ENCODE data around the gene LRP11.

The LRP11 gene

DNA sequence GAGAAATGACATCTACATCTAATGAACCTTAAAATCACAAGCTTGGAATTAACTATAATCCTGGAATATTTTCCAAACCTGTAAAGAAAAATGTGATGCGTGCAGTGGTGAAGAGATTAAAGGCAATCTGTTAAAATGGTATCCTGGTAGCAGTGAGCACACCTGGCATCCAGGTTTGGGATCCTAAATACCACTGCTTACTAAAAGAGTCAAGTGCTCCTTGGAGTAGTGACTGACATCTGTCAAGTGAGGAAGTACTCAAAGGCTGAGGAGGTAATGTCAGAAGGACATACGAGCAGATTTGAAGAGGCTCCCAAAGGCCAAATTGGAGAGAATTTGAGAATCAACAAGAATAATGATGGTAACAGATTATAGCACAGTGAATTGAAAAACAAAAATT, 81.8 kb downstream of the LRP11 start:
- DNase-seq (ENCODE audit: low spot score): no peak
- H3K27ac ChIP-seq: no peak overlapping the region
- no peak for TF ChIP-seq CTCF (IDR thresholded peaks at IDR 0.05)
- no peak overlapping the region for H3K4me3 ChIP-seq

DNA sequence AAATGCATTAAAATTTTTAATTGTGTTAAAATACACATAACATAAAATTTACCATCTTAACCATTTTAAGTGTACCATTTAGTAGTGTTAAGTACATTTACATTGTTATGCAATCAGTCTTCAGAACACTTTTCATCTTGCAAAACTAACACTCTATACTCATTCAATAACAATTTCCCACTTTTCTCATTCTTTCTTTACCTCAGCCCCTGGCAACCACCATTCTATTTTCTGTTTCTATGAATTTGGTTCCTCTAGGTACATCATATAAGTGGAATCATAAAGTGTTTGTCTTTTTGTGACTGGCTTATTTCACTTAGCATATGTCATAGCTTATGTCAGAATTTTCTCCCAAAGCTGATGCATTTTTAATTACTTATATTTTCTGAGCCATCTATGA, 82.4 kb downstream of the LRP11 start:
- no peak for TF ChIP-seq CTCF (IDR thresholded peaks at IDR 0.05)

DNA sequence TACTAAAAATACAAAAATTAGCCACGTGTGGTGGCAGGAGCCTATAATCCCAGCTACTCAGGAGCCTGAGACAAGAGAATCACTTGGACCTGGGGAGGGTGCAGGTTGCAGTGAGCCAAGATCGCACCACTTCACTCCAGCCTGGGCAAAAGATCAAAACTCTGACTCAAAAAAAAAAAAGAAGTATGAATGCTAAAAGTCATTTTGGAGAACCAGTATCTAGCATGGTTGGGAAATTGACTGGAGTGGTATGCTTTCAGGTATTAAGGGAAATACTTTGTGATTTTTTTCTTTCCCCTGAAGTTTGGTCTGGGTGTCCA, 84.6 kb downstream of the LRP11 start:
- no peak for DNase-seq (ENCODE audit: low spot score)
- no peak overlapping the region for H3K27ac ChIP-seq

More for the DNA sequence above, 82.4 kb downstream of the LRP11 start:
- DNase-seq (ENCODE audit: low spot score): no peak
- no peak overlapping the region for H3K27ac ChIP-seq
- no peak overlapping the region for H3K4me3 ChIP-seq

DNA sequence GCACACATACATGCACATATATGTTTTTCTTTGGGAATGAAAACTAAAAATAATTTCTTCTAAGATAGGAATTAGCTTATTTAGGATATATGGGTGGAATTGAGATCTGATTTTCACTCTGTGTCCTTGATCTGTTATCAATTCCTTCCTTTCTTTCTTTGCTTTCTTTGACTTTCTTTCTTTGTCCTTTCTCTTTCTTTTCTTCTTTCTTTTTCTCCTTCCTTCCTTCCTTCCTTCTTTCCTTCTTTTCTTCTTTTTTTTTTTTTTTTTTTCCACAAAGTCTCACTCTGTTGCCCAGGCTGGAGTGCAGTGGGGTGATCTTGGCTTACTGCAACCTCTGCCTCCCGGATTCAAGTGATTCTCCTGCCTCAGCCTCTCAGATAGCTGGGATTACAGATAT, 86.5 kb downstream of the LRP11 start:
- no peak for DNase-seq (ENCODE audit: low spot score)
- no peak overlapping the region for H3K4me3 ChIP-seq
- no peak for TF ChIP-seq CTCF (IDR thresholded peaks at IDR 0.05)
- H3K27ac ChIP-seq: no peak overlapping the region

More for the DNA sequence above, 84.6 kb downstream of the LRP11 start:
- TF ChIP-seq CTCF (IDR thresholded peaks at IDR 0.05): no peak
- H3K4me3 ChIP-seq: no peak overlapping the region

DNA sequence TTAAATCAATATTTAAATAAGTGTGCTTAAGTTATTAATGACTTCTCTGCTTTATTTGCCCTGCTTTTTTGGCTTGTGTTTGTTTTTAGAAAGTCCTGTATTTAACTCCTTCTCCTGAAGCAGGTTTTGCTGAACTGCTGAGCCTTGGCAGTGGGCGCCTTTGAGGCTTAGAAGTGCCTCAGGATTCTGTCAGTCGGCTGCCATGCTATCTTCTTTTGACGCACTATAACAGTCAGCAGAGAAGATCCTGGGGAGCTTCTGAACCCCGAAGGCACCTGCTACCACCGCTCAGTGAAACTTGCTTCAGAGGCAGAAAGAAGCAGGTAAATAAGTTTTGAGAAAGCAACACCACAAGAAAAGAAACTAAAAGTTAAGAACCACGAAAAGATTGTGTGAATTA, 92.2 kb downstream of the LRP11 start:
- Histone ChIP-seq H3K27ac (no peak overlapping the region), H3K4me3 (no peak overlapping the region)
- no peak for DNase-seq (ENCODE audit: low spot score)
- no peak for TF ChIP-seq CTCF (IDR thresholded peaks at IDR 0.05)

DNA sequence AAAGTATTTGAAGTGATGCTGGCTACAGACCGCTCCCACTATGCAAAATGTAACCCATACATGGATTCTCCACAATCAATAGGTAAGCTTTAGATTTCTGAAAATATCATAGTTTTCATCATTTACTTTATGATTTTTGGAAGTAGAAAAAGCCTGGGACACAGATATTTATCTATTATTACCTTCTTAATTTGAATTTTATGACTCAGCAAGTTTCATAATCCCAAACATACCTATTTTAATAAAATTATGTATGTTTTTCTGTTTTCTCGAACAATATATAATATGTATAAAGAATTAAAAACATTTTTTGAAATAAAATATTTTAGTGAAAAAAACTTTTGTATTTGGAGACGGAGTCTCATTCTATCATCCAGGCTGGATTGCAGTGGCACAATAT, 93.0 kb downstream of the LRP11 start:
- TF ChIP-seq CTCF (IDR thresholded peaks at IDR 0.05): no peak
- no peak overlapping the region for H3K4me3 ChIP-seq
- H3K27ac ChIP-seq: no peak overlapping the region
- no peak for DNase-seq (ENCODE audit: low spot score)

DNA sequence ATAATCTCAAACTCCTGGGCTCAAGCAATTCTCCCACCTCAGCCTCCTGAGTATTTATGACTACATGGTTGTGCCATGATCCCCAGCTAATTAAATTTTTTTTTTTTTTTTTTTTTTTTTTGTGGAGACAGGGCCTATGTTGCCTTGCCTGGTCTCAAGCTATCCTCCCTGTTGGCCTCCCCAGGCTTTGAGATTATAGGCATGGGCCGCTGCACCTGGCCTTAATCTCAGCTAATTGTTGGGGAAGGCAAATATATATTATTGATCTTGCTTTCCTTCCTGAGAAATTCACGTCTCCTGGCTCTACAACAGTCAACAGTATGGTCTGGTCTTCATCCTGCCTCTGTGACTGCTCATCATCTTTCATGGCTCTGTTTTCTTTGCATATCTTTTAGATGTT, 94.5 kb downstream of the LRP11 start:
- no peak for TF ChIP-seq CTCF (IDR thresholded peaks at IDR 0.05)
- H3K27ac ChIP-seq: no peak overlapping the region
- H3K4me3 ChIP-seq: no peak overlapping the region
- no peak for DNase-seq (ENCODE audit: low spot score)
